ENCODE results near the gene LACTBL1. TPM values are rescaled to one million over a fixed set of nuclear protein-coding genes. Genes with fewer than 3 reads are reported as not detected.
"Not testable (repeated sequence)": the region's sequence is repeated elsewhere in the genome, so short reads cannot be mapped to it uniquely, and the experiment has no call there.

Gene LACTBL1
- total RNA-seq, 2 donors from 2014 or later = not detected

DNA sequence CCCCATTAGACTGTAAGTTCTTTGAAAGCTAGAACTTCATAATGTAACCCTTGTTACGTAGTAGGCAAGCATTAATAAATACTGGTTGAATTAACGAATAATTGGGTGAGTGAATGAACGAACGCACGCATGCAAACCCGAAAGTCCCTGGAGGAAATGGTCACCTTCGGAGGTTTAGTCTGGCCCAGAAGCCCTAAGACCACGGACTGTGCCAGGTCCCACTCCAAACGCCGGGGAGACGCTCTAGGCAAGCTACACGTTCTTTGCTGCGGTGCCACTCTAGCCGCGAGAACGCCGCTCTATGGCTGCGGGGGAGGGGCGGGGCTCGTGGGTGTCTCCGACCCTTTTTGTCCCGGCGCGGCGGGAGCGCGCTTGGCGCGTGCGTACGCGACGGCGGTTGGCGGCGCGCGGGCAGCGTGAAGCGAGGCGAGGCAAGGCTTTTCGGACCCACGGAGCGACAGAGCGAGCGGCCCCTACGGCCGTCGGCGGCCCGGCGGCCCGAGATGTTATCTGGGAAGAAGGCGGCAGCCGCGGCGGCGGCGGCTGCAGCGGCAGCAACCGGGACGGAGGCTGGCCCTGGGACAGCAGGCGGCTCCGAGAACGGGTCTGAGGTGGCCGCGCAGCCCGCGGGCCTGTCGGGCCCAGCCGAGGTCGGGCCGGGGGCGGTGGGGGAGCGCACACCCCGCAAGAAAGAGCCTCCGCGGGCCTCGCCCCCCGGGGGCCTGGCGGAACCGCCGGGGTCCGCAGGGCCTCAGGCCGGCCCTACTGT, 46.6 kb upstream of the LACTBL1 start, which contains the start of gene KDM1A:
KDM1A (plus strand) TSS at position 375 of the 769 bp plus-strand sequence; CDS start at position 504, 129 bp downstream.
- peak within 1 kb of the TSS; percentile 90 to 92 for H3K9ac ChIP-seq (ENCODE audit: low read depth in 2 of 2, low read length in 2 of 2)
- no peaks in the 10 kb centered on the region for H3K4me1 ChIP-seq
- H3K27me3 ChIP-seq = no peaks in the 10 kb centered on the region
- peak within 1 kb of the TSS; percentile 89 for H3K27ac ChIP-seq
- no peaks in the 10 kb centered on the region for H3K36me3 ChIP-seq
- TF ChIP-seq, protein P1, sequence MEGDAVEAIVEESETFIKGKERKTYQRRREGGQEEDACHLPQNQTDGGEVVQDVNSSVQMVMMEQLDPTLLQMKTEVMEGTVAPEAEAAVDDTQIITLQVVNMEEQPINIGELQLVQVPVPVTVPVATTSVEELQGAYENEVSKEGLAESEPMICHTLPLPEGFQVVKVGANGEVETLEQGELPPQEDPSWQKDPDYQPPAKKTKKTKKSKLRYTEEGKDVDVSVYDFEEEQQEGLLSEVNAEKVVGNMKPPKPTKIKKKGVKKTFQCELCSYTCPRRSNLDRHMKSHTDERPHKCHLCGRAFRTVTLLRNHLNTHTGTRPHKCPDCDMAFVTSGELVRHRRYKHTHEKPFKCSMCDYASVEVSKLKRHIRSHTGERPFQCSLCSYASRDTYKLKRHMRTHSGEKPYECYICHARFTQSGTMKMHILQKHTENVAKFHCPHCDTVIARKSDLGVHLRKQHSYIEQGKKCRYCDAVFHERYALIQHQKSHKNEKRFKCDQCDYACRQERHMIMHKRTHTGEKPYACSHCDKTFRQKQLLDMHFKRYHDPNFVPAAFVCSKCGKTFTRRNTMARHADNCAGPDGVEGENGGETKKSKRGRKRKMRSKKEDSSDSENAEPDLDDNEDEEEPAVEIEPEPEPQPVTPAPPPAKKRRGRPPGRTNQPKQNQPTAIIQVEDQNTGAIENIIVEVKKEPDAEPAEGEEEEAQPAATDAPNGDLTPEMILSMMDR (IDR thresholded peaks at IDR 0.05) = no peak
- peak within 1 kb of the TSS; percentile 93 for H3K4me3 ChIP-seq
- intact Hi-C loops (cut with DNase I) = no loop called here
- peak; percentile 98 for DNase-seq
- H3K9me3 ChIP-seq = no peaks in the 10 kb centered on the region

- Histone ChIP-seq H3K9me3 (no peaks in the 10 kb centered on the region), H3K4me1 (no peaks in the 10 kb centered on the region), H3K27me3 (no peaks in the 10 kb centered on the region), H3K4me3 (peak overlapping the region; percentile 93), H3K36me3 (no peaks in the 10 kb centered on the region), H3K9ac (ENCODE audit: low read depth in 2 of 2, low read length in 2 of 2) (peak overlapping the region; percentile 32 to 90), H3K27ac (peak overlapping the region; percentile 89)
- TF ChIP-seq, protein P1 (IDR thresholded peaks at IDR 0.05) = no peak
- intact Hi-C loops (cut with DNase I) = no loop called here
- peak; percentile 26 for DNase-seq
These were observed 46.0 kb upstream of the LACTBL1 start for GRCh38 chr1:23018661-23019093.

DNA sequence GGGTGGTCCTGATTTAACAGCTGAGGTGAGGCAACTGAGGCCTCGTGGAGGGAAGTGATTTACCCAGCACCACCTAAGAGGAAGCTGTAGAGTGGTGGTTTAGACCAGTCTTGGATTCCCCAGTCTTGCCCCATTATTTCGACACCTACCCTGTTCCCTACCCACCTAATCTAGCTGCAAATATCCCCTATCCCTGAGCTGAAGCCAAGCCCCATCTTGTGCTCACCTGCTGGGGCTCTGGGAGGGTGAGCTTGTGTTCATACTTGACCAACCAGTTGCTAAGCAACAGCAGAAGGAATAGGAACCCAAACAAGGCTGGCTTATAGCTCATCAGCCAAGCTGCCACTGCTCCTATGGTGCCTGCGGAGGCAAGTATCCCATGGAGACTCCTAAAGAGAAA, 41.0 kb upstream of the LACTBL1 start:
- TF ChIP-seq, protein P1 (IDR thresholded peaks at IDR 0.05) = no peak
- H3K36me3 ChIP-seq = no peaks in the 10 kb centered on the region
- intact Hi-C loops (cut with DNase I) = no loop called here
- no peaks in the 10 kb centered on the region for H3K27me3 ChIP-seq
- H3K27ac ChIP-seq = no peak overlapping the region
- no peaks in the 10 kb centered on the region for H3K9me3 ChIP-seq
- no peaks in the 10 kb centered on the region for H3K4me1 ChIP-seq
- H3K4me3 ChIP-seq = no peak overlapping the region
- no peak for DNase-seq
- no peak overlapping the region for H3K9ac ChIP-seq (ENCODE audit: low read depth in 2 of 2, low read length in 2 of 2)

GRCh38 chr1:23010025-23010424, 37.4 kb upstream of the LACTBL1 start:
- H3K4me3 ChIP-seq; H3K36me3 ChIP-seq; H3K9ac ChIP-seq (ENCODE audit: low read depth in 2 of 2, low read length in 2 of 2); DNase-seq; H3K9me3 ChIP-seq; intact Hi-C loops (cut with DNase I); H3K27ac ChIP-seq; H3K4me1 ChIP-seq; H3K27me3 ChIP-seq: not testable (repeated sequence)

- no peak for DNase-seq
- Histone ChIP-seq H3K27ac (no peak overlapping the region), H3K36me3 (no peaks in the 10 kb centered on the region), H3K4me1 (no peaks in the 10 kb centered on the region), H3K9me3 (no peaks in the 10 kb centered on the region), H3K9ac (ENCODE audit: low read depth in 2 of 2, low read length in 2 of 2) (no peak overlapping the region), H3K4me3 (no peak overlapping the region), H3K27me3 (no peaks in the 10 kb centered on the region)
- TF ChIP-seq, protein P1 (IDR thresholded peaks at IDR 0.05) = no peak
- intact Hi-C loops (cut with DNase I) = no loop called here
These were observed 36.2 kb upstream of the LACTBL1 start for GRCh38 chr1:23008901-23009300.

DNA sequence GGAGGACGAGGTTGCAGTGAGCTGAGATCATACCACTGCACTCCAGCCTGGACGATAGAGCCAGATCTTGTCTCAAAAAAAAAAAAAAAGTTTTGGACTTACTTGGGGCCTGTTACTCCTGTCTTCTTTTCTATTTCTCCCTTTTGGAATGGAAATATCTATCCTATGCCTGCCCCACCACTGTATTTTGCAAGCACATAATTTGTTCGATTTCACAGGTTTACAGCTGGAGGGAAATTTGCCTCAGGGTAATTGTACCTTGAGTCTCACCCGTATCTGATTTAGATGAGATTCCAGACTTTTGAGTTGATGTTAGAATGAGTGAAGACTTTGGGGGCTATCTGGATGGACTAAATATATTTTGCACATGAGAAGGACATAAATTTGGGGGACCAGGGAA, 34.4 kb upstream of the LACTBL1 start:
- Histone ChIP-seq H3K27me3 (no peaks in the 10 kb centered on the region), H3K9ac (ENCODE audit: low read depth in 2 of 2, low read length in 2 of 2) (no peak overlapping the region), H3K27ac (no peak overlapping the region), H3K4me3 (no peak overlapping the region), H3K36me3 (no peaks in the 10 kb centered on the region), H3K9me3 (no peaks in the 10 kb centered on the region), H3K4me1 (no peaks in the 10 kb centered on the region)
- DNase-seq = no peak
- TF ChIP-seq, protein P1 (IDR thresholded peaks at IDR 0.05) = no peak
- intact Hi-C loops (cut with DNase I) = no loop called here

DNA sequence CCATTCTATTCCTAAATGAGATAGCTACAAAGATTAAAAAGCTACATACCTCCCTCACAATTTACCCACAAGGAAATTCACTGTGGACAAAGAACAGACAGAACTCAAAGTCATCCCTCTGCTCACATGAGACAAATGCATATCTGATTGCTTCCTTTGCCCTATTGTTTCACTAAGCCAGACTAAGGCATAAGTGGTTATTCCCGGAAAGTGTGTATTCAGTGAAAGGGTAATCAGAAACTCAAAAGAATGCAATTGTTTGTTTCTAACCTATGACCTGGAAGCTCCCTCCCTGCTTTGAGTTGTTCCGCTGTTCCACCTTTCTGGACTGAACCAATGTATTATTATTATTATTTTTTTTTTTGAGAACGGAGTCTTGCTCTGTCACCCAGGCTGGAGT, 32.1 kb upstream of the LACTBL1 start:
- intact Hi-C loops (cut with DNase I); H3K27ac ChIP-seq; H3K9me3 ChIP-seq; H3K4me1 ChIP-seq; DNase-seq; H3K9ac ChIP-seq (ENCODE audit: low read depth in 2 of 2, low read length in 2 of 2); H3K36me3 ChIP-seq; H3K27me3 ChIP-seq; H3K4me3 ChIP-seq: not testable (repeated sequence)

All from colonic mucosa (tissue), 4 donors.